GM12864 (cell line): Measurements from ENCODE around the gene ATP10A.

Experiments used
- DNase-seq: peaks from one replicate; pipeline ENCODE4 v3.0.0-alpha.2; 2011; ENCODE audit warnings: low read depth
- H3K4me3 ChIP-seq: 2 replicates; pipeline ENCODE4 v1.5.1; 2011; ENCODE audit warnings: mild to moderate bottlenecking, low read depth, low read length, control low read depth
- CTCF ChIP-seq: IDR thresholded peaks from 2 replicates; pipeline ENCODE4 v1.5.1; 2011; ENCODE audit warnings: low read depth, mild to moderate bottlenecking, moderate library complexity, low read length, control low read depth, inconsistent platforms; ENCODE audit errors: missing control alignments

The ATP10A gene

DNA sequence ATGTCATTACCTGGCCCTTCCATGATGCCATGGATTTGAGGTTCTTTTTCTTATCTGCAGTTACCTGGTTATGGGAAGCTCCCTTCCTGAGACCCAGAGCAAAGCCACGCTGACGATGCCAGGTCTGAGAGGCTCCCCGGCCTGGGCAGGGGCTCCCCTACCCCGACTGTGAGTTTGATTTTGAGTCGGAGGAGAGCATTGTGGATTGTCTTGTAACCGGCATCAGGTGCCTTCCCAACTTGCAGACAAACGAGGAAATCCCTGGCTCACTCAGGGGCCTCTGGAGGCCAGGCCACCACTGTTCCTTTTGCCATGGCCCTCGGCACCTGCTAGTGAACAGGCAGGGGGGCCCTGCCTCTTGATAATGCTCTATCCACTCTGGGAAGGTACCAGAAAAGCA lies 151.4 kb downstream of the ATP10A start:
- no peak for DNase-seq
- no peak for TF ChIP-seq CTCF
- H3K4me3 ChIP-seq = no peak overlapping the region

- no peak overlapping the region for H3K4me3 ChIP-seq
- DNase-seq = no peak
- no peak for TF ChIP-seq CTCF
These were observed 152.0 kb downstream of the ATP10A start for GRCh38 chr15:25711164-25711563.

DNA sequence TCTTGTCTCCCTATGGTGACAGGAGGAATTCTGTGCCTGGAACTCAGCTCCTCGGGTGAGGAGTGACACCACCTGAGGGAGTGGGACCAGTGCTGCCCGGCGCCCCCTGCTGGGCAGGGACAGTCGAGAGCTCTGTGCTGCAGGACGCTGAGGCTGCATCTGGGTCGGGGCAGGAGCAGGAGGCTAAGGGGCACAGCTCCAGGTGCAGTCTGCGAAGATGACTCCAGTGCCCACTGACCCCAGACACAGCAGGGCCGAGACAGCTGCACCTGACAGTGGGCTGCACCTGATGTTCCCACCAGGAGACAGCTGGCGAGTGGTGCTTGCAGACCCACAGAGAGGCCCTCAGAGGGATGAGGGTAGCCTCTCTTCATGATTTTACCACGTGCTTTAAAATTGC lies 152.9 kb downstream of the ATP10A start:
- H3K4me3 ChIP-seq = no peak overlapping the region
- no peak for DNase-seq
- peak; percentile 84 for TF ChIP-seq CTCF

GRCh38 chr15:25709437-25710159 lies 153.5 kb downstream of the ATP10A start:
- no peak for TF ChIP-seq CTCF
- no peak for DNase-seq
- H3K4me3 ChIP-seq = no peak overlapping the region

- no peak for DNase-seq
- no peak overlapping the region for H3K4me3 ChIP-seq
- TF ChIP-seq CTCF = no peak
These were observed 154.7 kb downstream of the ATP10A start for GRCh38 chr15:25708391-25708790.

GRCh38 chr15:25707656-25708365 lies 155.3 kb downstream of the ATP10A start:
- no peak for TF ChIP-seq CTCF
- H3K4me3 ChIP-seq = no peak overlapping the region
- DNase-seq = no peak
